ENCODE data around the gene PLEKHH2. TPM values are rescaled to one million over a fixed set of nuclear protein-coding genes. Genes with fewer than 3 reads are reported as not detected.

Gene PLEKHH2
- total RNA-seq, 1 donor from 2014 or later, result 21.3 TPM

GRCh38 chr2:43788646-43789045 lies 151.6 kb downstream of the PLEKHH2 start:
- Mint-ChIP-seq H3K4me1 (ENCODE audit: low read depth) (peaks cover 33% of the 10 kb centered on the region), H3K27me3 (ENCODE audit: low read depth) (no peaks in the 10 kb centered on the region), H3K4me3 (ENCODE audit: low read depth) (no peak overlapping the region), H3K9me3 (no peaks in the 10 kb centered on the region), H3K27ac (peak overlapping the region; percentile 81), H3K36me3 (ENCODE audit: low read depth) (peaks cover 58% of the 10 kb centered on the region)
- intact Hi-C loops (cut with micrococcal nuclease), result loop anchor here (1.0 kb wide), 2 partner anchors 11 to 23 kb away; no protein-coding TSS in a partner anchor
- no peak for DNase-seq (ENCODE audit: low spot score)

- H3K4me3 Mint-ChIP-seq (ENCODE audit: low read depth), result no peak overlapping the region
- peak overlapping the region; percentile 22 for H3K27ac Mint-ChIP-seq
- H3K4me1 Mint-ChIP-seq (ENCODE audit: low read depth), result peaks cover 34% of the 10 kb centered on the region
- no peaks in the 10 kb centered on the region for H3K27me3 Mint-ChIP-seq (ENCODE audit: low read depth)
- intact Hi-C loops (cut with micrococcal nuclease), result no loop called here
- no peaks in the 10 kb centered on the region for H3K9me3 Mint-ChIP-seq
- no peak for DNase-seq (ENCODE audit: low spot score)
- H3K36me3 Mint-ChIP-seq (ENCODE audit: low read depth), result peaks cover 59% of the 10 kb centered on the region
Measured at GRCh38 chr2:43790147-43790546, 153.1 kb downstream of the PLEKHH2 start.

- Mint-ChIP-seq H3K36me3 (ENCODE audit: low read depth) (peaks cover 56% of the 10 kb centered on the region), H3K4me1 (ENCODE audit: low read depth) (peaks cover 34% of the 10 kb centered on the region), H3K4me3 (ENCODE audit: low read depth) (no peak overlapping the region), H3K27me3 (ENCODE audit: low read depth) (no peaks in the 10 kb centered on the region), H3K27ac (peak overlapping the region; percentile 56), H3K9me3 (no peaks in the 10 kb centered on the region)
- DNase-seq (ENCODE audit: low spot score), result no peak
- intact Hi-C loops (cut with micrococcal nuclease), result no loop called here
Measured at GRCh38 chr2:43791035-43791765, 154.1 kb downstream of the PLEKHH2 start.

GRCh38 chr2:43792653-43793052 lies 155.6 kb downstream of the PLEKHH2 start:
- no peak overlapping the region for H3K27ac Mint-ChIP-seq
- H3K4me3 Mint-ChIP-seq (ENCODE audit: low read depth), result no peak overlapping the region
- no peaks in the 10 kb centered on the region for H3K9me3 Mint-ChIP-seq
- H3K27me3 Mint-ChIP-seq (ENCODE audit: low read depth), result no peaks in the 10 kb centered on the region
- peaks cover 26% of the 10 kb centered on the region for H3K4me1 Mint-ChIP-seq (ENCODE audit: low read depth)
- no peak for DNase-seq (ENCODE audit: low spot score)
- intact Hi-C loops (cut with micrococcal nuclease), result no loop called here
- peaks cover 52% of the 10 kb centered on the region for H3K36me3 Mint-ChIP-seq (ENCODE audit: low read depth)

GRCh38 chr2:43794956-43795355 lies 157.9 kb downstream of the PLEKHH2 start:
- no peaks in the 10 kb centered on the region for H3K27me3 Mint-ChIP-seq (ENCODE audit: low read depth)
- intact Hi-C loops (cut with micrococcal nuclease), result no loop called here
- DNase-seq (ENCODE audit: low spot score), result no peak
- H3K36me3 Mint-ChIP-seq (ENCODE audit: low read depth), result peaks cover 36% of the 10 kb centered on the region
- H3K4me1 Mint-ChIP-seq (ENCODE audit: low read depth), result peaks cover 11% of the 10 kb centered on the region
- H3K27ac Mint-ChIP-seq, result no peak overlapping the region
- H3K9me3 Mint-ChIP-seq, result no peaks in the 10 kb centered on the region
- no peak overlapping the region for H3K4me3 Mint-ChIP-seq (ENCODE audit: low read depth)

- intact Hi-C loops (cut with micrococcal nuclease), result no loop called here
- Mint-ChIP-seq H3K9me3 (no peaks in the 10 kb centered on the region), H3K36me3 (ENCODE audit: low read depth) (peaks cover 32% of the 10 kb centered on the region), H3K4me3 (ENCODE audit: low read depth) (no peak overlapping the region), H3K4me1 (ENCODE audit: low read depth) (peaks cover 10% of the 10 kb centered on the region), H3K27ac (no peak overlapping the region), H3K27me3 (ENCODE audit: low read depth) (no peaks in the 10 kb centered on the region)
- DNase-seq (ENCODE audit: low spot score), result no peak
Measured at GRCh38 chr2:43796206-43796605, 159.1 kb downstream of the PLEKHH2 start.

- Mint-ChIP-seq H3K4me3 (ENCODE audit: low read depth) (no peak overlapping the region), H3K27ac (no peak overlapping the region), H3K9me3 (no peaks in the 10 kb centered on the region), H3K4me1 (ENCODE audit: low read depth) (peaks cover 12% of the 10 kb centered on the region), H3K27me3 (ENCODE audit: low read depth) (no peaks in the 10 kb centered on the region), H3K36me3 (ENCODE audit: low read depth) (peaks cover 34% of the 10 kb centered on the region)
- intact Hi-C loops (cut with micrococcal nuclease), result no loop called here
- DNase-seq (ENCODE audit: low spot score), result no peak
Measured at GRCh38 chr2:43798300-43798699, 161.2 kb downstream of the PLEKHH2 start.

- Mint-ChIP-seq H3K4me1 (ENCODE audit: low read depth) (peaks cover 10% of the 10 kb centered on the region), H3K36me3 (ENCODE audit: low read depth) (peaks cover 37% of the 10 kb centered on the region), H3K27ac (peak overlapping the region; percentile 6), H3K27me3 (ENCODE audit: low read depth) (no peaks in the 10 kb centered on the region), H3K4me3 (ENCODE audit: low read depth) (no peak overlapping the region), H3K9me3 (no peaks in the 10 kb centered on the region)
- intact Hi-C loops (cut with micrococcal nuclease), result no loop called here
- DNase-seq (ENCODE audit: low spot score), result no peak
Measured at GRCh38 chr2:43800894-43801293, 163.8 kb downstream of the PLEKHH2 start.

- no peak for DNase-seq (ENCODE audit: low spot score)
- no peak overlapping the region for H3K4me3 Mint-ChIP-seq (ENCODE audit: low read depth)
- H3K9me3 Mint-ChIP-seq, result no peaks in the 10 kb centered on the region
- H3K27me3 Mint-ChIP-seq (ENCODE audit: low read depth), result no peaks in the 10 kb centered on the region
- intact Hi-C loops (cut with micrococcal nuclease), result no loop called here
- H3K4me1 Mint-ChIP-seq (ENCODE audit: low read depth), result peaks cover 10% of the 10 kb centered on the region
- H3K36me3 Mint-ChIP-seq (ENCODE audit: low read depth), result peaks cover 36% of the 10 kb centered on the region
- H3K27ac Mint-ChIP-seq, result no peak overlapping the region
Measured at GRCh38 chr2:43802135-43802534, 165.1 kb downstream of the PLEKHH2 start.

- Mint-ChIP-seq H3K27ac (no peak overlapping the region), H3K36me3 (ENCODE audit: low read depth) (peaks cover 35% of the 10 kb centered on the region), H3K27me3 (ENCODE audit: low read depth) (no peaks in the 10 kb centered on the region), H3K9me3 (no peaks in the 10 kb centered on the region), H3K4me1 (ENCODE audit: low read depth) (peaks cover 10% of the 10 kb centered on the region), H3K4me3 (ENCODE audit: low read depth) (no peak overlapping the region)
- no peak for DNase-seq (ENCODE audit: low spot score)
- intact Hi-C loops (cut with micrococcal nuclease), result no loop called here
Measured at GRCh38 chr2:43803113-43803512, 166.1 kb downstream of the PLEKHH2 start.

- Mint-ChIP-seq H3K4me3 (ENCODE audit: low read depth) (no peak overlapping the region), H3K9me3 (no peaks in the 10 kb centered on the region)
- no peak for DNase-seq (ENCODE audit: low spot score)
Measured at GRCh38 chr2:43806719-43807031, 169.6 kb downstream of the PLEKHH2 start.

GRCh38 chr2:43810452-43810851 lies 173.4 kb downstream of the PLEKHH2 start:
- Mint-ChIP-seq H3K27ac (no peak overlapping the region), H3K36me3 (ENCODE audit: low read depth) (peaks cover 16% of the 10 kb centered on the region), H3K27me3 (ENCODE audit: low read depth) (no peaks in the 10 kb centered on the region), H3K4me3 (ENCODE audit: low read depth) (no peak overlapping the region), H3K9me3 (no peaks in the 10 kb centered on the region), H3K4me1 (ENCODE audit: low read depth) (peaks cover 2% of the 10 kb centered on the region)
- intact Hi-C loops (cut with micrococcal nuclease), result no loop called here
- DNase-seq (ENCODE audit: low spot score), result no peak

More at GRCh38 chr2:43806719-43807031, 169.6 kb downstream of the PLEKHH2 start:
- Mint-ChIP-seq H3K36me3 (ENCODE audit: low read depth) (peaks cover 29% of the 10 kb centered on the region), H3K4me1 (ENCODE audit: low read depth) (peaks cover 9% of the 10 kb centered on the region), H3K27me3 (ENCODE audit: low read depth) (no peaks in the 10 kb centered on the region), H3K27ac (no peak overlapping the region)
- intact Hi-C loops (cut with micrococcal nuclease), result no loop called here

GRCh38 chr2:43810888-43811287 lies 173.8 kb downstream of the PLEKHH2 start:
- Mint-ChIP-seq H3K27ac (no peak overlapping the region), H3K36me3 (ENCODE audit: low read depth) (peaks cover 16% of the 10 kb centered on the region), H3K4me3 (ENCODE audit: low read depth) (no peak overlapping the region), H3K4me1 (ENCODE audit: low read depth) (peaks cover 2% of the 10 kb centered on the region), H3K9me3 (no peaks in the 10 kb centered on the region), H3K27me3 (ENCODE audit: low read depth) (no peaks in the 10 kb centered on the region)
- intact Hi-C loops (cut with micrococcal nuclease), result no loop called here
- DNase-seq (ENCODE audit: low spot score), result no peak

Measured in activated T-helper 2 cell treated with anti-CD3 and anti-CD28 coated beads, Interferon-gamma antibody, Interleukin-2, Interleukin-4, amounts not matched to agents 10 μg/mL and 5 μg/mL and 100 μg/mL, durations not matched to agents 14 hours and 24 hours and 36 hours (primary cell).